NB4 (cell line): ENCODE data around the gene FITM1.

ENCODE experiments used
- POLR2A ChIP-seq: IDR thresholded peaks from 2 replicates; pipeline ENCODE4 v1.6.1; 2011; ENCODE audit warnings: mild to moderate bottlenecking; ENCODE audit not compliant: insufficient read length; ENCODE audit errors: extremely low read depth
- TF ChIP-seq, protein P1 (sequence below): IDR thresholded peaks from 2 replicates; pipeline ENCODE4 v1.6.1; 2011; ENCODE audit warnings: low read depth, low read length

DNA sequence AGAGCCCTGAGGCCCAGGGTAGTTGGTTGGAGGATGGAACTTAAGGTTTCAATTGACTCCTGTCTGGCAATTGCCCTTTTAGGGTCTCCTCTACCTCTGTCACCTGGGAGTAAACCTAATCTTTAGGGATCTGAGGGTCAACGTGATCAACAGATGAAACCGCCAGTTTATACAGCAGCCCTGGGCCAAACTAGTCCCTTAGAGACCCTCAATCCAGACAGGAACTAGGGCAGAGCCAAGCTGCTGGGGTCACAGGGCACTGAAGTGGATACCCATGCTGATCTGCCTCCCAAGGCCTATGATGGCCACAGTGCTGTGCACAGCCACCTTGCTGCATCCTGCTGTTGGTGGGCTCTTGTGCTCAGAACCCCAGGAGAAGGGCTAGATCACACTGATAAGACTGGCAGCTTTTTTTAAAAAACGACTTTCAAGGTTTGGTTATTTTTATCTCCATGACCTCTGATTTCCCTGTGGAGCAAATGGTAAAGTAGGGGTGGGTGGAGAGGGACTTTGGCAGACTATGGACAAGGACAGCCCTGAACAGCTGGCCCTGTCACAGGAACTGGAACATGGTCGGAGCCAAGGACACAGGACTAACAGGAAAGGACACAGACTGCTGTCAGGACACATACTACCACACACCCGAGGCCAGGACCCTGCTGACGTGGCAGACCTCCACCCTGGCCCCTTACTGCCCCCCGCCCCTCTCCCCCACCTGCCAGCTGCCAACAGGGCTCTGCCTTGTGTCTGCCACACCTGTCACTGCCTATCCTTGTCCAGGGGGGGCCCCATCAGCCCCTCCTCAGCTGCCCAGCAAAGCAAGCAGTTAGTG is 474 bp downstream of the FITM1 start:
- TF ChIP-seq POLR2A, result no peak
- TF ChIP-seq, protein P1, sequence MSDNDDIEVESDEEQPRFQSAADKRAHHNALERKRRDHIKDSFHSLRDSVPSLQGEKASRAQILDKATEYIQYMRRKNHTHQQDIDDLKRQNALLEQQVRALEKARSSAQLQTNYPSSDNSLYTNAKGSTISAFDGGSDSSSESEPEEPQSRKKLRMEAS, result no peak
